Testis (tissue), 3 donors: ENCODE results near the gene RFC5. TPM values are rescaled to one million over a fixed set of nuclear protein-coding genes. Genes with fewer than 3 reads are reported as not detected.

Experiments
- DNase-seq: peaks from one replicate; pipeline ENCODE4 v3.0.0-alpha.2; 2019
- H3K27ac ChIP-seq, 2 donors: fragments of 200-600 bp; sonication (generic); one replicate each; pipeline ENCODE4 v1.5.1; 2019
- H3K27me3 ChIP-seq: fragments of 200-600 bp; sonication (generic); one replicate; pipeline ENCODE4 v1.5.1; 2019
- H3K36me3 ChIP-seq: fragments of 200-600 bp; sonication (generic); one replicate; pipeline ENCODE4 v1.5.1; 2017; ENCODE audit warnings: low read depth; ENCODE audit errors: missing control alignments
- H3K4me1 ChIP-seq: fragments of 200-600 bp; sonication (generic); one replicate; pipeline ENCODE4 v1.5.1; 2019
- H3K4me3 ChIP-seq, 2 donors: fragments of 200-600 bp; sonication (generic); one replicate each; pipeline ENCODE4 v1.5.1; 2017 to 2019
- H3K9me3 ChIP-seq: fragments of 200-600 bp; sonication (generic); one replicate; pipeline ENCODE4 v1.5.1; 2017
- CTCF ChIP-seq, 3 experiments: fragments of 450-650 bp in 2 of 3; fragments of 200-600 bp in 1 of 3; sonication (generic) in 1 of 3; IDR thresholded peaks; one replicate each; pipeline ENCODE4 v1.5.1; 2016 to 2019; ENCODE audit warnings: antibody characterized with exemption in 3 of 3, mild to moderate bottlenecking in 2 of 3, moderate library complexity in 1 of 3
- POLR2A ChIP-seq: fragments of 450-650 bp; IDR thresholded peaks from one replicate; pipeline ENCODE4 v1.6.1; 2017; ENCODE audit warnings: antibody characterized with exemption, mild to moderate bottlenecking, moderate library complexity
- WGBS, 2 donors: methylation state at CpG; one replicate each; pipeline ENCODE4 v1.1.5; 2018; 5-methylcytosine and 5-hydroxymethylcytosine counted together
- intact Hi-C: fragments of 100-400 bp; cut with DNase I; formaldehyde crosslinking; loops from one replicate; pipeline ENCODE4 v1.15.1; 2023; ENCODE audit warnings: low total_unique reads
- polyA plus RNA-seq: library from polyadenylated mRNA; stranded (reverse); fragments of 350-450 nt; fragmentation: Illumina TruSeq; extraction: RNeasy Lipid Tissue Mini Kit (QIAGEN cat#74804); gene quantifications from one replicate; pipeline ENCODE4 v1.2.3, GENCODE V29; 2014; ENCODE audit warnings: low read depth, low replicate concordance; ENCODE audit not compliant: insufficient read depth
- total RNA-seq, 2 donors: library from RNA; depleted of rRNA; stranded (reverse); fragments of >200 nt; gene quantifications; one replicate each; pipeline ENCODE4 v1.2.3, GENCODE V29; 2016

Gene RFC5
- total and polyA plus RNA-seq, 3 donors from 2014 or later = 20.0 to 23.0 (median 20.9) TPM

- H3K4me3 ChIP-seq = no peak overlapping the region
- no peaks in the 10 kb centered on the region for H3K36me3 ChIP-seq
- WGBS, 2 donors = 92 to 94% methylated on average over 7 of the region's 7 CpGs
- no peaks in the 10 kb centered on the region for H3K27me3 ChIP-seq
- no peak overlapping the region for H3K27ac ChIP-seq
- intact Hi-C loops = no loop called here
- peaks cover 7% of the 10 kb centered on the region for H3K4me1 ChIP-seq
- TF ChIP-seq POLR2A (no peak), CTCF (IDR thresholded peaks at IDR 0.05) (no peak)
- no peak for DNase-seq
- H3K9me3 ChIP-seq = no peaks in the 10 kb centered on the region
Observed at GRCh38 chr12:118058227-118058626, 41.7 kb downstream of the RFC5 start.

GRCh38 chr12:118058881-118059280 is 42.4 kb downstream of the RFC5 start:
- Histone ChIP-seq H3K4me3 (no peak overlapping the region), H3K27ac (no peak overlapping the region), H3K27me3 (no peaks in the 10 kb centered on the region), H3K4me1 (peaks cover 13% of the 10 kb centered on the region), H3K36me3 (no peaks in the 10 kb centered on the region), H3K9me3 (no peaks in the 10 kb centered on the region)
- WGBS, 2 donors = 78 to 86% methylated on average over 8 of the region's 8 CpGs
- no peak for DNase-seq
- no peak for TF ChIP-seq POLR2A
- TF ChIP-seq CTCF (IDR thresholded peaks at IDR 0.05) = no peak
- intact Hi-C loops = no loop called here

DNA sequence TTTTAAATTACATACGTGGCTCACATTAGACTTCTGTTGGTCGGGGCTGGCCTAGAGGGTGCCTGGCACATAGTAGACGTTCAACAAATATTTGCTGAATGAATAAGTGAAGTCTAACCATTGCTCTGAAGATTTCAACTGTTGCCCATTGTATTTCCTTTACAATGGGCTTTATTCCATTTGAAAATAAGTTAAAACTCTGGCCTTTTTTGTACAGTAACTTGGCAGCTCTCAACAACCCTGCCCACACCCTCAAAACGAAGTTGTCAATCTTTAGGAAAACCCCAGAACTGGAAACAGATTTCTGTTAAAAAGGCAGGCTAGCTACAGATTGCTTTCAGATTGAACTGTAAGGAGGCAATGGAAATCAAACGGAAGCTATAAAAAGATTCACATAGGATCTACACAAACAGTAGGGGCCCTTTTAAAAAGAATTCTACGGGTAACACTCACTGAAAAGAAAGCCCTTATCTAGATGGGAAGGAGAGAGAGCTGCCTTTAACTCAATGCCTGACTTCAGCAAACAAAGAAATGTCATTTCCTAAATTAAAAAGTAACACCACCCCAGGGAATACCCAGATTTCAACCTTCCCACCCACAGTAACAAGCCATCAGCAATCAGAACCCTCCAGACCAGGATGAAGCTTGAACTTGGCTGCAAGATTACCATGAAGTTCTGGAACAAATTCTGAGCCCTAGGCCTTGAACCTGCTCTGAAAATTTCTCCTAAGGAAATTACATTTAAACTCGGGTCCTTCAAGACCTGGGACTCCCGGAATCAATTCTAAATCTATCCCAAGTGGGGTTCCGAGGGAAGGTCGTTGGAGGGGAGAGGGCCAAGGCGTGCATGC is 43.1 kb downstream of the RFC5 start:
- 9 to 15% methylated on average over 11 of the region's 11 CpGs for WGBS, 2 donors
- no peak for DNase-seq
- H3K4me3 ChIP-seq = peak overlapping the region in 1 of 2 donors; percentile 80
- peak overlapping the region; percentile 94 to 97 for H3K27ac ChIP-seq
- H3K27me3 ChIP-seq = no peaks in the 10 kb centered on the region
- H3K36me3 ChIP-seq = no peaks in the 10 kb centered on the region
- no peak for TF ChIP-seq POLR2A
- H3K9me3 ChIP-seq = no peaks in the 10 kb centered on the region
- peaks cover 20% of the 10 kb centered on the region for H3K4me1 ChIP-seq
- intact Hi-C loops = no loop called here

DNA sequence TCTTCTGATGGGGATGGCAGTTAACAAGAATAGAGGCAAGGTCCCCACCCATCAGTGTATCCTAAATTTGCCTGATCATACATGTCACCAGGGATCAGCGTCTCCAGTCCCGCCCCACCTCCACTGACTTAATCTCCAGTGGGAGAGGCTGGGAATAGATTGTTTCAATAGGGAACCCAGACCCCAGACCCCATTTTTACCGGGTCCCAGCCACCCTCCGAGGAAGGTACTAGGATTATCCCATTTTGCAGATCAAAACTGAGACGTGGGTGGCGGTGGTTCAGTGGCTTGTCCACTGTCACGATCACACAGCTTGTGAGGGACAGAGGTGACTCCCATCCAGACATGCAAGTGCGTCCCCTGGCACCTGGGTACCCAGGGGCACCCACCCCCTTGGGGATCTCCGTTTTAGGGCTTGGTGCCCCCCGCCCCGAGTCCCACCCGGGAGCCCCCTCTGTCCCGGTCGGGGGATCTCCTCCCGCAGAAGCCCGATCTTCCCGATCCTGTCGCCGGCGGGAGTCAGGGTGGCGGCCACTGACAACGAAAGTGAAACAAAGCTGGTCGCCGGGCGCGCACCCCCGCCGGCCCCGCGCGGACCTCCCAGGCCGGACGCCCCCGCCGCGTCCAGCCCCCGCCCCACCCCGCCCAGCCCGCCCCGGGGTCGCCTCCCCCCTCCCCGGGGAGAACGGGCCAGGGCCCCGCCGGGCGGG is 44.0 kb downstream of the RFC5 start:
- DNase-seq = peak; percentile 46
- intact Hi-C loops = no loop called here
- peak overlapping the region; percentile 94 to 97 for H3K27ac ChIP-seq
- TF ChIP-seq CTCF (IDR thresholded peaks at IDR 0.05) (no peak), POLR2A (no peak)
- H3K36me3 ChIP-seq = no peaks in the 10 kb centered on the region
- H3K4me3 ChIP-seq = peak overlapping the region; percentile 80 to 82
- no peaks in the 10 kb centered on the region for H3K9me3 ChIP-seq
- peaks cover 22% of the 10 kb centered on the region for H3K4me1 ChIP-seq
- WGBS, 2 donors = 1 to 2% methylated on average over 8 to 10 of the region's 46 CpGs
- no peaks in the 10 kb centered on the region for H3K27me3 ChIP-seq
